IMR-90 (cell line): ENCODE data around the gene CLIC4.
"Not testable (repeated sequence)": the region's sequence is repeated elsewhere in the genome, so short reads cannot be mapped to it uniquely, and the experiment has no call there.

Source experiments
- BHLHE40 ChIP-seq: fragments of 150-350 bp; IDR thresholded peaks from 2 replicates; pipeline ENCODE4 v1.6.1; 2016; ENCODE audit warnings: mild to moderate bottlenecking, low read depth, low read length
- CEBPB ChIP-seq: IDR thresholded peaks from 2 replicates; pipeline ENCODE4 v1.6.1; 2012; ENCODE audit warnings: low read depth, low read length, improper control_type of control experiment
- CHD1 ChIP-seq: IDR thresholded peaks from 2 replicates; pipeline ENCODE4 v1.6.1; 2012; ENCODE audit warnings: low read depth, low read length, improper control_type of control experiment
- CTCF ChIP-seq: conservative IDR thresholded peaks from 2 replicates; pipeline ENCODE4 v1.5.1; 2012; ENCODE audit warnings: mild to moderate bottlenecking, low read depth, low read length, improper control_type of control experiment
- FOS ChIP-seq: fragments of 150-350 bp; IDR thresholded peaks from 2 replicates; pipeline ENCODE4 v1.6.1; 2016; ENCODE audit warnings: low read depth, low read length
- MAFK ChIP-seq: IDR thresholded peaks from 2 replicates; pipeline ENCODE4 v1.6.1; 2012; ENCODE audit warnings: low read depth, low read length, improper control_type of control experiment
- MAZ ChIP-seq: IDR thresholded peaks from 2 replicates; pipeline ENCODE4 v1.6.1; 2012; ENCODE audit warnings: low read depth, mild to moderate bottlenecking, low read length, improper control_type of control experiment, moderate library complexity, borderline replicate concordance
- POLR2A ChIP-seq: IDR thresholded peaks from 2 replicates; pipeline ENCODE4 v1.6.1; 2012; ENCODE audit warnings: mild to moderate bottlenecking, low read depth, low read length
- RAD21 ChIP-seq: IDR thresholded peaks from 2 replicates; pipeline ENCODE4 v1.6.1; 2012; ENCODE audit warnings: low read length, improper control_type of control experiment
- RCOR1 ChIP-seq: IDR thresholded peaks from 2 replicates; pipeline ENCODE4 v1.6.1; 2012; ENCODE audit warnings: mild to moderate bottlenecking, low read length, improper control_type of control experiment; ENCODE audit not compliant: insufficient replicate concordance
- RFX5 ChIP-seq: IDR thresholded peaks from 2 replicates; pipeline ENCODE4 v1.8.0; 2012; ENCODE audit warnings: low read depth, mild to moderate bottlenecking, low read length, moderate library complexity
- SMC3 ChIP-seq: fragments of 150-350 bp; IDR thresholded peaks from 2 replicates; pipeline ENCODE4 v1.6.1; 2016; ENCODE audit warnings: low read depth, mild to moderate bottlenecking, antibody characterized with exemption, low read length, moderate library complexity
- USF2 ChIP-seq: fragments of 150-350 bp; IDR thresholded peaks from 2 replicates; pipeline ENCODE4 v1.6.1; 2017; ENCODE audit warnings: mild to moderate bottlenecking, antibody characterized with exemption, low read length, low read depth

GRCh38 chr1:24794130-24794502, 48.9 kb downstream of the CLIC4 start:
- TF ChIP-seq CTCF, FOS, SMC3, RFX5, POLR2A, RCOR1, USF2, BHLHE40, MAZ, CHD1, CEBPB, RAD21, MAFK: not testable (repeated sequence)
